AG20443 (cell line): Measurements from ENCODE around the gene NCAPH2.

Experiments used
- DNase-seq: peaks from one replicate; pipeline ENCODE4 v3.0.0; 2012; ENCODE audit warnings: low spot score, mixed read lengths

NCAPH2 gene

DNA sequence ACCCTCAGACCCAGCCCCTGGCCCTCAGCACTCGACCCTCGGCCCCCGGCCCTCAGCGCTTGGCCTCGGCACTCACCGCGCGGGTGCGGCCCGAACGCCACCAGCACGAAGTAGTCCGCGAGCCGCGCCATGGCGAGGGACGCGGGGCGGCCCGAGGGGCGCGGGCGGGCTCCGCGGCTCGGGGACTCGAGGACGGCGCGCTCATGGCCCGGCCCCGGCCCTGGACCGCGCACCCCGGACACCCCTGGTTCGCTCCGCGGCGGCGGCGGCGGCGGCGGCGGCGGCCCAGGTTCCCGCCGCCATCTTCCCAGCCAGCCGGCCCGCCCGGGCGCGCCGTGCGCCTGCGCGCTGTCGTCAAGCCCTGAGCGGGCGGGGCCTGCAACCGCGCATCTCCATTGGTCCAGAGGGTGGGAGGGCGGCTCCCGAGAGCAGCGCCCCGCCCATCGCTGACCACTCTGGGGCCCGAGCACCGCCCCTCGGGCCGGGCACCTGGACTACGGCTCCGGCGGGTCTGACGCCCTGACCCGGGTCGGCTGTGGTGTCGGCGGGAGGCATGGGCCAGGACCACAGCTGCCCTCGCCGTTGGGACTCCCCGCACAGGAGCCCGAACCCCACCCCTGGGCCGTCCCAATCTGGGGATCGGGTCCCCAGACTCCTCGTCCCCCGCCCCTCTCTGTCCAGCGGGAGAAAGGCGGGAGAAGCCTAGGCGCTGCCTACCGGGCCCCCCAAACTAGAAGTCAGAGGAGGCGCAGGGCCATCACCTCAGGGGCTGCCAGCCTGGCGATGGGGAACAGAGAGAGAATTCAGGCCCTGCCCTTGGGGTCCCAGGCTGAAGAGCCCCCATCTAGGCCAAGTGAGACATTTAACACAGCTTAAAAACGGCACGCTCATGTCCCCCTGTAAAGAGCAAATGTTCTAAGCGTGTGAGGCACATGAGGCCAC, 33.0 kb upstream of the NCAPH2 start, which contains the start of gene SBF1:
SBF1 (minus strand) TSS at position 326 of the 942 bp plus-strand sequence; CDS start at position 131, 195 bp downstream.
- DNase-seq = peak; percentile 100

- no peak for DNase-seq
These were observed 32.4 kb upstream of the NCAPH2 start for GRCh38 chr22:50475652-50476002.

- no peak for DNase-seq
These were observed 31.2 kb upstream of the NCAPH2 start for GRCh38 chr22:50476868-50477267.

- DNase-seq = no peak
These were observed 30.1 kb upstream of the NCAPH2 start for GRCh38 chr22:50477923-50478322.

GRCh38 chr22:50479721-50480120, 28.3 kb upstream of the NCAPH2 start:
- DNase-seq = no peak

DNA sequence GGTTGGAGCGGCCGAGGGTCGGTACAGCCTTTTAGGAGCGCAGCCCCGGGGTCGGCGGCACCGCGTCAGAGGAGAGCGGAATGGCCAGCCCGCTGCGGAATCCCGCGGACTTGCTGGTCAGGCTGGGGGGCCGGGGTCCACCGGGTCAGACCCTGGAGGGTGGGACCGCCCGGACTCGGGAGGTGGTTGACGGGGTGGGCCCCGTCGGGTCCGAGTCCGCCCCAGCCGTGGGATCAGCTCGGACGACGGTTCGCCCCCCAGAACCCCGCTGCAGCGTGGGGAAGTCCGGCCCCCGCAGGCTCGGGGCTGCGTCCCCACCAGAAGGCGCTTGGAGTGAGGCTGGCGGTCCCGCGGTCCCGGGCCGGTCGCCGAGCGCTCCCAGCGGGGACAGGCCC, 27.0 kb upstream of the NCAPH2 start:
- DNase-seq = no peak

- peak; percentile 80 for DNase-seq
These were observed 26.5 kb upstream of the NCAPH2 start, which contains the start of gene ADM2 for GRCh38 chr22:50481440-50482106. ADM2 (plus strand) TSS chr22:50481543; CDS start chr22:50481848, 305 bp downstream.

- DNase-seq = no peak
These were observed 25.6 kb upstream of the NCAPH2 start for GRCh38 chr22:50482107-50483074.

DNA sequence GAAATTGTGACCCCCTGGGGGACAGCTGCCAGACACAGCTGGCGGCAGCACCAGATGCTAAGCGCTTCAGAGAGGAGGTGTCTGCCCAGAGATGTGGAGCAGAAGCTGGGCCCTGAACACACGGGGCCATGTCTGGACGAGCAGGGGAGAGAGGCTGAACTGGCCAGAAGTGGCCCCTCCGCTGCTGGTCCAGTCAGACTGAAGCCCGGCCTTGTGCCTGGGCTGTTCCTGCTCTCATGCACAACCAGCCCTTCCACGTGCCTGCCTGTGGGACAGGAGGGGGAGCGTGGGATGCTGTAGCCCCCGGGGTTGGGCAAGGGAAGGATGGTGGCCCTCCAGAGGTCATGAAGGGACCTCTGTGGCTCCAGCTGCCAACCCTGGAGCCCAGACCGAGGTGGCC, 24.9 kb upstream of the NCAPH2 start:
- DNase-seq = no peak

DNA sequence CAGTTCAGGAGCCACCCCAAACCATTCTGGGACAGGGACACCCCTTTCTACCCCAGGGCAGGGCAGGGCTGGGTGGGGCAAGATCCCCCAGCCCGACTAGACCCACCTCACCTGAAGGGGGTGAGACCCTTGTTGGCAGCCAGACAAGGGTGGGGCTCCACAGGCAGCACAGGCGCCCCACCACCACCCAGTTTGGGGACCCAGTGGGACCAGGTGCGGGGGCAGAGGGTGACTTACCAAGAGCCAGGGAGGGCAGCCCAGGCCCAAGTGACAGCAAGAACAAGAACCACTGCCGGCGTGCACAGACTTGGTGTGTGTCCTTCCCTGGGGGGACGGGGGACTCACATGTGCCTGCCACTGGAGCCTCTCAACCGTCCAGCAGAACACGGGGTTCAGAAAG, 24.5 kb upstream of the NCAPH2 start:
- no peak for DNase-seq

GRCh38 chr22:50483977-50484853, 23.8 kb upstream of the NCAPH2 start:
- no peak for DNase-seq

- DNase-seq = no peak
These were observed 22.5 kb upstream of the NCAPH2 start for GRCh38 chr22:50485221-50486131.

DNA sequence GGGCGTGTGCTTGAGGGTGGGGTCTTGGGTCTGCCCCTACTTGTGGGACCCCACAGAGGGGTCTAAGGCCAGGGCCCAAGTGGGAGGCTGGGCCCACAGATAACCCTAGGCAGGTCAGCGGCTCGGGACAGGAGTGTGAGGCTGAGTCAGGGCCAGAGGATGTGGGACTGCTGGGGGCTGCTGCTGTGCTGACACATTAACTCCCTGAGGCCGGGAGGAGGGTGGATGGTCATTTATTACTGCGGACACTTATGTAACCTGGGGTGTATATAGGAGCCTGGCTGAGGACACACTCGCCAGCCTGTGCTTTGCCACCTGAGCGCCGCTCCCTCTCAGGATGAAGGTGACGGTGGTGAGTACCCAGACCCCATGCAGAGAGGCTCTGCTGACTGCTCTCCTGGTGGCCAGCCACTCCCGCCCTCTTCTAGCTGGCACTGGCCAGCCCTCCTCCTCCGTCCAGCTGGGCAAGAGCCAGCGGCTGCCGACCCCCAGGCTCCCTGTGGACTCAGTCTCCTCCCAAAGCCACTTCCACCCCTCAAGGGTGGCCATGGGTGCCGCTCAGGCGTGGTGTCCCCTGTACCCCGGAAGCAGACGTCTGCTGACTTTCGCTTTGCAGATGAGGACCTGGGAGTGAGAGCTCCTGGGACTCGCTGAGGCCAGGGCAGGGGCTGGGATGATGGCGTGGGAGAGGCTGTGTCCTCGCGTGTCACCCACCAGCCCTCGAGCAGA, 21.3 kb upstream of the NCAPH2 start, which contains the start of gene MIOX:
MIOX (plus strand) TSS at position 299 of the 729 bp plus-strand sequence; CDS start at position 338, 39 bp downstream.
- no peak for DNase-seq

DNA sequence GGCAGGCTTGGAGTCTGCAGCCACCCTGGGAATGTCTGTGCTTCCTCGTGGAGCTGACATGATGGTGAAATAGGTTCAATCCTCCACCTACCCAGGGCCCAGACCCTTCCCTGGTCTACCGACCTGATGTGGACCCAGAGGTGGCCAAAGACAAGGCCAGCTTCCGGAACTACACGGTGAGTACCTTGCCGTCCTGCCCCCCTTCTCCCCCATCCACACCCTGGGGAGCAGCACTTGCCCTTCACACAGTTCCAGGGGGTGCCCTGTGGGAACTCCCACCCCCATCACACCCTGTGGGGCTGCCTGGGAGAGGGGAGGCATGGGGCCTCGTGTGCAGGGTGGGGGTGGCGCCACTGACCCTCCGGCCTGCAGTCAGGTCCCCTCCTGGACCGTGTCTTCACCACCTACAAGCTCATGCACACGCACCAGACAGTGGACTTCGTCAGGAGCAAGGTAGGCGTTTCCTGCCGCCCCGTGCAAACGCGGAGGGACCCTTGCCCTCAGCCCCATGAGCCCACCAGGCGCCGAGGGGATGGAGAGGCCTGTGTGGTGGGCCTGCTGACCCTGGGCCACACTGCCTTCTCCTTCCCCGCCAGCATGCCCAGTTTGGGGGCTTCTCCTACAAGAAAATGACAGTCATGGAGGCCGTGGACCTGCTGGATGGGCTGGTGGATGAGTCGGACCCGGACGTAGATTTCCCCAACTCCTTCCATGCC, 20.6 kb upstream of the NCAPH2 start:
- DNase-seq = no peak

- no peak for DNase-seq
These were observed 19.9 kb upstream of the NCAPH2 start for GRCh38 chr22:50488006-50488677.

DNA sequence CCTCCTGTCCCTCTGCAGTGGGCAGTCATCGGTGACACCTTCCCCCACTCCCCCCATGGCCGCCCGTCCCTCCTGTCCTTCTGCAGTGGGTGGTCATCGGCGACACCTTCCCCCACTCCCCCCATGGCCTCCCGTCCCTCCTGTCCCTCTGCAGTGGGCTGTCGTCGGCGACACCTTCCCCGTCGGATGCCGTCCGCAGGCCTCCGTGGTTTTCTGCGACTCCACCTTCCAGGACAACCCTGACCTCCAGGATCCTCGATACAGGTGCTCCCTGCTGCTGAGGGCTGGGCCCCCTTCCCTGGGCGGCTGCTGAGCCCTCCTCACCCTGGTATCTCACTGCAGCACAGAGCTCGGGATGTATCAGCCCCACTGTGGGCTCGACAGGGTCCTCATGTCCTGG, 19.1 kb upstream of the NCAPH2 start:
- DNase-seq = no peak

- DNase-seq = no peak
These were observed 18.4 kb upstream of the NCAPH2 start for GRCh38 chr22:50489363-50490243.
